Type B pancreatic cell (in vitro differentiated cells): ENCODE data around the gene SLC39A13. TPM values are rescaled to one million over a fixed set of nuclear protein-coding genes. Genes with fewer than 3 reads are reported as not detected.

Experiments used
- DNase-seq: peaks from one replicate; pipeline ENCODE4 v3.0.0; 2021; ENCODE audit warnings: mixed read lengths; ENCODE audit not compliant: unreplicated experiment; ENCODE audit errors: extremely low spot score
- H3K27ac Mint-ChIP-seq: 2 replicates; pipeline ENCODE4 v1.8.0; 2021; ENCODE audit warnings: mild to moderate bottlenecking, mixed read lengths
- H3K27me3 Mint-ChIP-seq: 2 replicates; pipeline ENCODE4 v1.8.0; 2021; ENCODE audit warnings: mixed read lengths
- H3K36me3 Mint-ChIP-seq: 2 replicates; pipeline ENCODE4 v1.8.0; 2021; ENCODE audit warnings: mixed read lengths
- H3K4me1 Mint-ChIP-seq: one replicate; pipeline ENCODE4 v1.8.0; 2021; ENCODE audit warnings: mixed read lengths; ENCODE audit not compliant: unreplicated experiment
- H3K4me3 Mint-ChIP-seq: 2 replicates; pipeline ENCODE4 v1.8.0; 2021; ENCODE audit warnings: mild to moderate bottlenecking, mixed read lengths
- H3K9me3 Mint-ChIP-seq: 2 replicates; pipeline ENCODE4 v1.8.0; 2021; ENCODE audit warnings: mixed read lengths
- total RNA-seq: library from RNA; stranded (reverse); gene quantifications from 2 replicates; pipeline ENCODE4 v1.2.1, GENCODE V29; 2021; ENCODE audit warnings: low replicate concordance
- TF ChIP-seq, protein P1 (sequence below): fragments of 200-600 bp; sonication (generic); conservative IDR thresholded peaks from 2 replicates; pipeline ENCODE4 v1.5.0; 2021; ENCODE audit warnings: antibody characterized with exemption, mild to moderate bottlenecking

SLC39A13 gene
- total RNA-seq, 1 donor from 2014 or later, result 44.8 TPM

DNA sequence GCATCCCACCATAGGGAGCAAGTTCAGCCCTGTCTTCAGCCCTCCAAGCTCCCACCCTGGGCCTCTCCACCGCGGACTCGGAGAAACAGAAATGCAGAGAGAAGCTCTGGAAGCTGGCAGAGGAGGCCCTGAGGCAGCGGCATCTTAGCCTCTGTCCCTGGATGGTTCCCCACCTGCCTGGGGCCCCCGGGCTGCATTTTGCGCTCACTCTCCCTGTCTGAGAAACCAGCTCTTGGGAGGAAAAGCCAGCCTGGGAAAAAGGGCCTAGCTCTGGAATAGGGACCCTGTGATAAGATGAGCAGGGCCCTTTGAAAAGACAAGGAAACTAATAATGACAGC, 18.0 kb upstream of the SLC39A13 start:
- no peaks in the 10 kb centered on the region for H3K36me3 Mint-ChIP-seq
- TF ChIP-seq, protein P1, sequence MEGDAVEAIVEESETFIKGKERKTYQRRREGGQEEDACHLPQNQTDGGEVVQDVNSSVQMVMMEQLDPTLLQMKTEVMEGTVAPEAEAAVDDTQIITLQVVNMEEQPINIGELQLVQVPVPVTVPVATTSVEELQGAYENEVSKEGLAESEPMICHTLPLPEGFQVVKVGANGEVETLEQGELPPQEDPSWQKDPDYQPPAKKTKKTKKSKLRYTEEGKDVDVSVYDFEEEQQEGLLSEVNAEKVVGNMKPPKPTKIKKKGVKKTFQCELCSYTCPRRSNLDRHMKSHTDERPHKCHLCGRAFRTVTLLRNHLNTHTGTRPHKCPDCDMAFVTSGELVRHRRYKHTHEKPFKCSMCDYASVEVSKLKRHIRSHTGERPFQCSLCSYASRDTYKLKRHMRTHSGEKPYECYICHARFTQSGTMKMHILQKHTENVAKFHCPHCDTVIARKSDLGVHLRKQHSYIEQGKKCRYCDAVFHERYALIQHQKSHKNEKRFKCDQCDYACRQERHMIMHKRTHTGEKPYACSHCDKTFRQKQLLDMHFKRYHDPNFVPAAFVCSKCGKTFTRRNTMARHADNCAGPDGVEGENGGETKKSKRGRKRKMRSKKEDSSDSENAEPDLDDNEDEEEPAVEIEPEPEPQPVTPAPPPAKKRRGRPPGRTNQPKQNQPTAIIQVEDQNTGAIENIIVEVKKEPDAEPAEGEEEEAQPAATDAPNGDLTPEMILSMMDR, result no peak
- no peaks in the 10 kb centered on the region for H3K27me3 Mint-ChIP-seq
- no peak overlapping the region for H3K27ac Mint-ChIP-seq
- no peaks in the 10 kb centered on the region for H3K9me3 Mint-ChIP-seq
- H3K4me1 Mint-ChIP-seq, result no peaks in the 10 kb centered on the region
- H3K4me3 Mint-ChIP-seq, result no peak overlapping the region
- DNase-seq, result no peak

DNA sequence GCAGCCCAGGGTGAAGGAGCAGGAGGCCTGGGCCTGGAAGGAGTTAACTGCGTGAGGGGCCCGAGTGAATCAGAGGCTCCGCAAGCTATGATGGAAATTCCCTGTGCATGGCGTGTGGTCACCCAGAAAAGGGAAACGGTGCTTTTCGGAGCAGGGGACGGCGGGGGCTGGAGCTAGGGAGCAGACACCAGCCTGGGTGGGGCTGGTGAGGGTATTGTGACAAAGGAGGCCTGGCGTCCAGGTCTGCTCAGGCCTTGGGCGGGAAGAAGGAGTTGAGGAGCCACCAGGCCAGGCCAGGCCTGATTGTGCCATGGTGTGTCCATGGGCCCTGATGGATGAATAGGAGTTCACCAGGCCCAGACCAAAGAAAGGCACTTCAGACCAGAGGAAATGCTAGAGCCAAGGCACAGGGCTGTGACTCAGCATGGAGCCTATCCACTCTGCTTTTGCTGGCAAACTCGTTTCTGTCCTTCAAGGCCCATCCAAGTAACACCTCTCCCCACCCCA, 17.3 kb upstream of the SLC39A13 start:
- Mint-ChIP-seq H3K4me1 (no peaks in the 10 kb centered on the region), H3K4me3 (no peak overlapping the region), H3K36me3 (no peaks in the 10 kb centered on the region), H3K27ac (no peak overlapping the region), H3K9me3 (no peaks in the 10 kb centered on the region), H3K27me3 (no peaks in the 10 kb centered on the region)
- TF ChIP-seq, protein P1, result no peak
- no peak for DNase-seq

DNA sequence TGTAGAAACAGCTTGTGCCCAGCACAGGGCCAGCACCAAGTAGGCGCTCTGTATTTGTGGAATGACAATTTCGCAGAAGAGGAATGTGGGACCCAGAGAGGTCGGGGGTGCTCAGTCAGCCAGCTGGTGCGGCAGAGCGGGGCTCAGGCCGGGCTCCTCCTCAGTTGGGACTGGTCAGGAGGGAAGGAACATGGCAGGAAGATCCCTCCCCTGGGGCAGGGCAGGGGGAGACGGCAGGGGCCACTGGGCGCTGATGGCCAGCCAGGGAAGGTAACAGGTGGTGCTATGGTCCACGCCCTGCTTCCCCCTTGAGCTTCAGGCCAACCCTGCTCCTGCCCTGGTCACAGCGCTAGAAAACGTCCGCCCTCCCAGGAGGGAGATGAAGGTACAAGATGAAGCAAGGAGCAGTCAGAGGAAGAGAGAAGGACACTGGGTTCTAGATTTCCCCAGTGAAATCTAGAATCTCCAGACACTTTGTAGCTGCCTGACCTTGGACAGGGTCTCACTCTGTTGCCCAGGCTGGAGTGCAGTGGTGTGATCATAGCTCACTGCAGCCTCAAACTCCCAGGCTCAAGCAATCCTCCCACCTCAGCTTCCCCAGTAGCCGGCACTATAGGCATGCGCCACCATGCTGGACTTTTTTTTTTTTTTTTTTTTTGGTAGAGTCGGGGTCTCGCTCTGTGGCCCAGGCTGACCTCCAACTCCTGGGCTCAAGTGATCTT, 16.5 kb upstream of the SLC39A13 start:
- H3K4me1 Mint-ChIP-seq, result no peaks in the 10 kb centered on the region
- no peaks in the 10 kb centered on the region for H3K9me3 Mint-ChIP-seq
- no peaks in the 10 kb centered on the region for H3K27me3 Mint-ChIP-seq
- TF ChIP-seq, protein P1, result no peak
- H3K27ac Mint-ChIP-seq, result no peak overlapping the region
- H3K36me3 Mint-ChIP-seq, result no peaks in the 10 kb centered on the region
- no peak overlapping the region for H3K4me3 Mint-ChIP-seq
- no peak for DNase-seq

DNA sequence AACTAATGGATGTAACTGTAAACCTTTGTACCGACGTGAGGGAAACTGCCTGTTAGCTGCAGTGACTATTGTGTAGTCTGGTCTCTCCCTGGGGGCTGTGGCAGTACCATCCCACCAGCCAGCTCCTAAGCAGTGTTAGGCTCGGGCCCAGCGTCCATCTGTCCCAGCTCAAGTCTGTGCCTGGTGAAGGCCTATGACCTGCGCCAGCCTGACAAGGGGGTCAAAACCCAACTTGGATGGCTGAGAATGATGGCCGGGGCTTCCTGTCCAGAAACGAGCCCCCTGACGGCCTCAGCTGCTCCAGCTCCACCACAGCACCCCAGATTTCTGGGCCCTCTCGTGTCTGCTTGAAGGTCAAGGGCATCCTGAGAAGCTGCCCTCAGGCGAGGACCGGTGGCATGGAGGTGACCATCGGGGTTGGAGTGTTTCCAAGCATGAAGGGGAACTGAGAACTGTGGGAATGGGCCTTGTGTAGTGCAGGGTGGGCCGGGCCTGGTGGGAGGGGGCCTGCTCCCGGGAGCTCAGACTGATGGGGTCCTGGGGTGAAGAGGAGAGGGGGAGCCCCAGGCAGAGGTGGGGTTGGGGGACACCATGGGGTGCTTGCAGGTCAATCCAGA, 15.7 kb upstream of the SLC39A13 start:
- DNase-seq, result no peak
- no peak overlapping the region for H3K27ac Mint-ChIP-seq
- H3K36me3 Mint-ChIP-seq, result no peaks in the 10 kb centered on the region
- H3K27me3 Mint-ChIP-seq, result no peaks in the 10 kb centered on the region
- no peaks in the 10 kb centered on the region for H3K4me1 Mint-ChIP-seq
- TF ChIP-seq, protein P1, result no peak
- no peaks in the 10 kb centered on the region for H3K9me3 Mint-ChIP-seq
- H3K4me3 Mint-ChIP-seq, result no peak overlapping the region

DNA sequence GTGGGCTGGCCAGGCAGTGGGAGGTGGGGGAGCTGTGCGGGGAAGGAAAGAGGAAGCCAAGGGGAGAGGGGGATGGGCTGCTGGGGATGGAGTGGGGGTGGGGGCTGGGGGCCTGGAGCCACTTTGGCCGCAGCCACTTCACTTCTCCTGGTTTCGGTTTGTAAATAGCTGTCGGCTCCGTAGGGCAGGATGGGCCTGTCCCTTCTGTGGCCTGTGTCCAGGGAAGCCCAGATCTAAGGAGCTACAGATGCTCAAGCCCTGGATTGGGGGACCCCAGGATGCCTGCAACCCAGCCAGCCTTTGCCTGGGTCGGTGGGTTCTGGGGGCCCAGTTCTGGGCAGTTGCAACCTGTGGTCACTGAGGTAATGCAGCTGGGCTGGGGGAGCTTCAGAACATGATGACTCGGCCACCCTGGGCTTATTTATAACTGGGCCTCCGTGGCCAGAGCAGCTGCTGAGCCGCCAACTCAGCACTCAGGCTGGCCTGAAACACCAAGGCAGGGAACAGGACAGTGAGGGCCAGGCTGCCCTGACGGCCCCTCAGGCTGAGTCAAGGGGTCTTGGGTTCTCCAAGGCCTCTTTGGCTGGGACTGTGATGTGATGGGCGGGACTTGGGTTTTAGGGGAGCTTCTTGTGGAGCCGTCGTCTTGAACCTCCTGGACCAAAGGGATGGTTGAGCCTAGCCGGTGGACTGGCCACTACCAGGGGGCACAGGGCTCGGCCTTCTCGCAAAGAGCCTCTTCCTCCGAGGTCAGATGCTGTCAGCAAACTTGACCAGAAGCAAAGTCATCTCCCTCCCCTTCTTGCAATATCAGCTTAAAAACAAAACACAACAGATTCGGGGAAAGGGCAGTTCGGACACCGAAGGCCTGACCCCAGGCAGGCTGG, 15.0 kb upstream of the SLC39A13 start:
- H3K4me3 Mint-ChIP-seq, result no peak overlapping the region
- no peak for DNase-seq
- TF ChIP-seq, protein P1, result no peak
- no peak overlapping the region for H3K27ac Mint-ChIP-seq
- no peaks in the 10 kb centered on the region for H3K4me1 Mint-ChIP-seq
- H3K36me3 Mint-ChIP-seq, result no peaks in the 10 kb centered on the region
- H3K9me3 Mint-ChIP-seq, result no peaks in the 10 kb centered on the region
- no peaks in the 10 kb centered on the region for H3K27me3 Mint-ChIP-seq
